Measurements from ENCODE around the gene SCFD2. TPM values are rescaled to one million over a fixed set of nuclear protein-coding genes. Genes with fewer than 3 reads are reported as not detected.

Gene SCFD2
- total RNA-seq, 4 donors from 2014 or later: 12.7 to 23.7 (median 18.3) TPM

DNA sequence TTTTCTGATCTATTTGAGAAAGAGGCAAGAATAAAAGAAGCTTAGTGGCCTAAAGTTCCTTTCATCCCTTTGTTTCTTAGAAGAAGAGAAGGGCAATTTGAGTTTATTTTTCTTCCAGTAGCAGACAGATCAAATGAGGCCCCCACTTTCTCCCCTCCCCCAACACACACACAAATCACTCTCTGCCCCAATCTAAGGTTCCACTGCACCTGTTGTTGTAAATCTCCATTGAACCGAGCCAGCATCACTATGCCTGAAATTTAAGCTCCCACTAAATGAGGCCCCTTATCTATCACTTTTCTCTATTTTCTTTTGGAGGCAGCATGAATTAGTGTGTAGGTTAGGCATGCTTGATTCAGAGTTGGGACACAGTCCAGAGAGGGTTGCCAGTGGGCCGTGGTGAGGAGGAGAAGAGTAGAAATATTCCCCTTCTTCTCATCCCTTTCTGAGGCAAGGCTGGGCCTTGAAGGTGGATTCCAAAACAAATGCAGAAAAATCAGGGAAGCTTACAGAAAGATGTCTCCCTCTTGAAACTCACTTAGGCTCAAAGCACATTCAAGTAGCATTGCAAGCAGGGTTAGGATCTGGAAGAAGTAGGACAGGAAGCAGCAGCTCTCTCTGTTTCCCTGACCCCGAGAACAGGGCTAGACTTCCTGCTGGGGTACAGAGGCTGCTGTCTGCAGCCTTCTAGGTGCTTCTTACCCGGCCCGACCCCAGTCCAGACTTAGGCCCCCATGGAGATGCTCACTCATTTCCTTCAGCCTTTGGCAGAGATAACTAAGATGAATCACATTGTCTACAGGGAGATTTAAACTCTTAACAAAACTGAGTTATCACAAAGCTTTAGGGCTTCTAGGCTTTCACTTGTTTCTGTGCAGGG is 433.0 kb downstream of the SCFD2 start:
- Histone ChIP-seq H3K27me3 (no peaks in the 10 kb centered on the region), H3K27ac (no peak overlapping the region), H3K4me1 (no peaks in the 10 kb centered on the region), H3K9me3 (no peaks in the 10 kb centered on the region), H3K36me3 (no peaks in the 10 kb centered on the region), H3K4me3 (no peak overlapping the region)
- intact Hi-C loops (cut with DNase I; ENCODE audit: low total_unique reads): no loop called here
- TF ChIP-seq POLR2A (IDR thresholded peaks at IDR 0.05) (no peak), POLR2AphosphoS5 (IDR thresholded peaks at IDR 0.05) (no peak), EP300 (IDR thresholded peaks at IDR 0.05; ENCODE audit: low read depth) (no peak)
- TF ChIP-seq, protein P1, sequence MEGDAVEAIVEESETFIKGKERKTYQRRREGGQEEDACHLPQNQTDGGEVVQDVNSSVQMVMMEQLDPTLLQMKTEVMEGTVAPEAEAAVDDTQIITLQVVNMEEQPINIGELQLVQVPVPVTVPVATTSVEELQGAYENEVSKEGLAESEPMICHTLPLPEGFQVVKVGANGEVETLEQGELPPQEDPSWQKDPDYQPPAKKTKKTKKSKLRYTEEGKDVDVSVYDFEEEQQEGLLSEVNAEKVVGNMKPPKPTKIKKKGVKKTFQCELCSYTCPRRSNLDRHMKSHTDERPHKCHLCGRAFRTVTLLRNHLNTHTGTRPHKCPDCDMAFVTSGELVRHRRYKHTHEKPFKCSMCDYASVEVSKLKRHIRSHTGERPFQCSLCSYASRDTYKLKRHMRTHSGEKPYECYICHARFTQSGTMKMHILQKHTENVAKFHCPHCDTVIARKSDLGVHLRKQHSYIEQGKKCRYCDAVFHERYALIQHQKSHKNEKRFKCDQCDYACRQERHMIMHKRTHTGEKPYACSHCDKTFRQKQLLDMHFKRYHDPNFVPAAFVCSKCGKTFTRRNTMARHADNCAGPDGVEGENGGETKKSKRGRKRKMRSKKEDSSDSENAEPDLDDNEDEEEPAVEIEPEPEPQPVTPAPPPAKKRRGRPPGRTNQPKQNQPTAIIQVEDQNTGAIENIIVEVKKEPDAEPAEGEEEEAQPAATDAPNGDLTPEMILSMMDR (IDR thresholded peaks at IDR 0.05): no peak
- DNase-seq: no peak
- in situ Hi-C loops (cut with MboI; ENCODE audit: low pct_ligation_motif_present in 1 of 4, low pct_unique_long_range_greater_than_20kb in 1 of 4, low sequenced_read_pairs in 3 of 4): no loop called here
- 67 to 83% methylated on average over 1 to 5 of the region's 5 CpGs for WGBS, 2 donors (ENCODE audit: low coverage in 1 of 2)

DNA sequence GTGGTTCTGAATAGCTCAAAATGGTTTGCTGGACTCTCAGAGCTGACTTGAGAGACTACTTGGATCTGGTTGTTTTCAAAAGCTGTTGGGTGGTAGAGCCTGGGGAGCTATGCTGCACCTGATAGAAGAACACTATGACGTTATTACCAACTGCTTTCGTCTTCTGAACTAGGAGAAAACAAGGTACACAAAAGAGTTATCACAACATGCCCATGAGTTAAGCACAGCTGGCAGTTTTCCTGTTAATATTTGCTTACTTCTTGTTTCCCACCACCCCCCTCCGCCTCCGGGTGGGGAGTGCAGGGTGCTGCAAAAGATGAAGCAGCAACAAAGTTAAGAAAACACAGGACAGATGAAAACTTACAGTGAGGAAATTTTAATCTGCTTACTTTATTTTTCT is 434.6 kb downstream of the SCFD2 start:
- no peaks in the 10 kb centered on the region for H3K9me3 ChIP-seq
- no peaks in the 10 kb centered on the region for H3K4me1 ChIP-seq
- 65 to 92% methylated on average over 2 to 4 of the region's 4 CpGs for WGBS, 2 donors (ENCODE audit: low coverage in 1 of 2)
- TF ChIP-seq, protein P1 (IDR thresholded peaks at IDR 0.05): no peak
- TF ChIP-seq POLR2A (IDR thresholded peaks at IDR 0.05): no peak
- no peak for TF ChIP-seq EP300 (IDR thresholded peaks at IDR 0.05; ENCODE audit: low read depth)
- TF ChIP-seq POLR2AphosphoS5 (IDR thresholded peaks at IDR 0.05): no peak
- H3K27ac ChIP-seq: no peak overlapping the region
- H3K4me3 ChIP-seq: no peak overlapping the region
- in situ Hi-C loops (cut with MboI; ENCODE audit: low pct_ligation_motif_present in 1 of 4, low pct_unique_long_range_greater_than_20kb in 1 of 4, low sequenced_read_pairs in 3 of 4): no loop called here
- intact Hi-C loops (cut with DNase I; ENCODE audit: low total_unique reads): no loop called here
- DNase-seq: no peak
- H3K36me3 ChIP-seq: no peaks in the 10 kb centered on the region
- no peaks in the 10 kb centered on the region for H3K27me3 ChIP-seq

- intact Hi-C loops (cut with DNase I; ENCODE audit: low total_unique reads): no loop called here
Observed at GRCh38 chr4:52926196-52926974, 439.5 kb downstream of the SCFD2 start.

More at GRCh38 chr4:52926196-52926974, 439.5 kb downstream of the SCFD2 start:
- Histone ChIP-seq H3K27ac (no peak overlapping the region), H3K36me3 (no peaks in the 10 kb centered on the region), H3K4me1 (no peaks in the 10 kb centered on the region), H3K27me3 (no peaks in the 10 kb centered on the region), H3K9me3 (no peaks in the 10 kb centered on the region), H3K4me3 (no peak overlapping the region)
- no peak for DNase-seq
- no peak for TF ChIP-seq EP300 (IDR thresholded peaks at IDR 0.05; ENCODE audit: low read depth)
- TF ChIP-seq POLR2AphosphoS5 (IDR thresholded peaks at IDR 0.05): no peak
- TF ChIP-seq POLR2A (IDR thresholded peaks at IDR 0.05): no peak
- TF ChIP-seq, protein P1 (IDR thresholded peaks at IDR 0.05): no peak
- in situ Hi-C loops (cut with MboI; ENCODE audit: low pct_ligation_motif_present in 1 of 4, low pct_unique_long_range_greater_than_20kb in 1 of 4, low sequenced_read_pairs in 3 of 4): no loop called here
- 88 to 93% methylated on average over 4 to 9 of the region's 9 CpGs for WGBS, 2 donors (ENCODE audit: low coverage in 1 of 2)
